NCI-H187 (cell line): ENCODE measurements around the gene GPT2.

Experiments used
- DNase-seq, 2 experiments: peaks; one replicate each; lab custom pipeline; 2025; lab: John Stamatoyannopoulos, UW

Gene GPT2

GRCh38 chr16:46883690-46884512, at the start of gene GPT2:
TSS of gene GPT2 (plus strand) at chr16:46884362. CDS start at chr16:46884716, 354 bp downstream.
- peak; percentile 66 to 86 for DNase-seq

DNA sequence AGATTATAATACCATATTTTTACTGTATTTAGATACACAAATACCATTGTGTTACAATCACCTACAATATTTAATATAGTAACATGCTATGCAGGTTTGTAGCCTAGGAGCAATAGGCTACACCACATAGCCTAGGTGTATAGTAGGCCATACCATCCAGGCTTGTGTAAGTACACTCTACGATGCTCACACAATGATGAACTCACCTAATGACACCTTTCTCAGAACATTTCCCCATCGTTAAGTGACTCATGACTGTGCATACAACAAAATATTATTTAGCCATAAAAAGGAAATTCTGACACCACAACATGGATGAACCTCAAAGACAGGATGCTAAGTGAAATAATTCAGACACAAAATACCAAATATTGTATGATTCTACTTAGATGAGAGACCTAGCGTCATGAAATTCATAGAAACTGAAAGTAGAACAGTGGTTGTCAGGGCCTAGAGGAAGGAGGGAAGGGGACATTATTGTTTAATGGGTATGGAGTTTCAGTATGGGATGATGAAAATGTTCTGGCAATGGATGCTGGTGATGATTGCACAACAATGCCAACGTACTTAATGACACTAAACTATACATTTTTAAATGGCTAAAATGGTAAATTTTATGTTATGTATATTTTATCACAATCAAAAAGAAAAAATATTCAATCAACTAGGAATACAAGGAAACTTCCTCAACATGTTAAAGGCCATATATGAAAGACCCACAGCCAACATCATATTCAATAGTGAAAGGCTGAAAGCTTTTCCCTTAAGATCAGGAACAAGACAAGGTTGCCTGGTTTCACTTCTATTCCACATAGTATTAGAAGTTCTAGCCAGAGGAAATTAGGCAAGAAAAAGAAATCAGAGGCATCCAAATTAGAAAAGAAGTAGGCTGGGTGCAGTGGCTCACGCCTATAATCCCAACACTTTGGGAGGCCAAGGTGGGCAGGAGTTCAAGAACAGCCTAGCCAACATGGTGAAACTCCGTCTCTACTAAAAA, 47.3 kb upstream of the GPT2 start:
- no peak for DNase-seq

GRCh38 chr16:46839986-46840443, 44.1 kb upstream of the GPT2 start:
- DNase-seq: peak in 1 of 2 experiments; percentile 27

DNA sequence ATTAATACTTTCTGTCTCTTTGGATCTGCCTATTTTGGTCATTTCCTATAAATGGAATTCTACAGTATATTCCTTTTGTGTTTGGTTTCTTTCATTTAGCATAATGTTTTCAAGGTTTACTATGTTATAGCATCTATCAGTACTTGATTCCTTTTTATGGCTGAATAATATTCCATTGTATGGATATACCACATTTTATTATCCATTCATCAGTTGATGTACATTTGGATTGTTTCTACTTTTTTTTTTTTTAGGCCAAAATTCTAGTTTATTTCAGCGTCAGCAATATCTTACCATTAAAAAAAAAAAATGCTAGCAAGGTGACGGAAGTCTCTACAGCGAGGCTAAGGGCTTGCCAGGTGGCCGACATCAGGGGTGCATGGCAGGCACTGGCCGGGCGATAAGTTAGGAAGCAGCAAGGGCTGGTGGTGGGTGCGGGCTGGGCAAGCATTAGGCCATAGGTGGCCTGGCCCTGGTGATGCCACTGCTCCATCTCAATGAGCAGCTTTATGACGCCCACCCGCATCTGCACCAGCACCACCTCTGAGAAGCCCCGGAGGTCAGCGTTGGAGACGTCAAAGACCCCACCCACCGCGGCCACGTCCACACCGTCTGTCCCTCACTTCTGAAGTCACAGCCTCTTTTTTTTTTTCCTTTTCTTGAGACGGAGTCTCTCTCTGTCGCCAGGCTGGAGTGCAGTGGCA, 41.8 kb upstream of the GPT2 start:
- DNase-seq: no peak

DNA sequence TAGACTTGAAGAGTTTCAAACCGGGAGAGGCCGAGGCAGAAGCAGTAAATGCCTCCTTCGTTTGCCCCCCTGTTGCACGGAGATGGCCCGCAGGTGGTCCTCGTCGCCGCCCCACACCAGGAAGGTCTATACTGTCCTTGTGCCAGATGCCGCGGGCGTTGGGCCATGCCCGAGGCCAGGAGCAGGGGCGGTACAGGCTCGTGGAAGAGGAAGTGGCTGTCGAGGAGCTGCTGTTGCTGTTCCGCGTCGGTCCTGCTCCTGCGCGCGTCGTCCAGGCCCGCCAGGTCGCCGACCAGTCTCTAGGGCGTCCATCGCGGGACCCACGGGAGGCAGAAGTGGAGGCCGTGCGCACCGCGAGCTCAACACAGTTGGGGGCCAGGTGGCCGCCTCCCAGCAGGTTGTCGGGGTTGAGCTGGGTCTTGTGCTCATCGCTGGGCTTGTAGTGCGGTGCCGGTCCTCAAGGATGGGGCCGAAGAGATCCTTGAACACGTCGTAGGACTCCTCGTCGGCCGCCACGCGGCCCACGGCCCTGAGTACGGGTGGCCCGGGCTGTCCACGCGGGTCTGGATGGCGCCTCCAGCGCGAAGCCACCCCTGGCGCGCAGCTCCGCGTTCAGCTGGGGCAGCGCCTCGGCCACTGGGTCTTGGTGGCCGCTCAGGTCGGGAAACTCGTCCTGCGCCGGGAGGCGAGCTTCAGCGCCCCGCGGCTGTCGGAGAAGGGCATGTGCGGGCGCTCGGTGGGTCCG, 40.1 kb upstream of the GPT2 start:
- DNase-seq: no peak

- DNase-seq: no peak
Measured at GRCh38 chr16:46844771-46845170, 39.4 kb upstream of the GPT2 start.

GRCh38 chr16:46845952-46846351, 38.2 kb upstream of the GPT2 start:
- no peak for DNase-seq

GRCh38 chr16:46848768-46849764, 35.1 kb upstream of the GPT2 start:
- DNase-seq: no peak

- DNase-seq: no peak
Measured at GRCh38 chr16:46850619-46851555, 33.3 kb upstream of the GPT2 start.

DNA sequence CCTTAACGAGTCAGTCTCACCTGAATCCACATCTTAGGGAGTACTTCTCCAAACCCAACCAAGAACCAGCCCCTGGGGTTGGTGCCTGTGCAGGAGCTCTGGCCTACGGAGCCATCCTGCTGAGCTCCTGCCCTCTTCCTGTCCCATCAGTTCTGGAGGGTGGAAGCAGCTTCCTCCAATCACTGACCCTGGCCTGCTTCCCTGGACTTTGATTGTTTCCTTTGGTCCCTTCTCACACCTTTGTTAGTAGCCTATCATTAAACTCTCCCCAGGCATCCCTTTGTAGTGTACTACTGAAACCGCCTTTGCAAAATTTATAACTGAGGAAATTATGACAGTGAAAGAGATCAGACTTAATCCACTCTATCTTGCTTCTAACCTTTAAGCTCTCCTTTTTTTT, 32.0 kb upstream of the GPT2 start:
- no peak for DNase-seq

DNA sequence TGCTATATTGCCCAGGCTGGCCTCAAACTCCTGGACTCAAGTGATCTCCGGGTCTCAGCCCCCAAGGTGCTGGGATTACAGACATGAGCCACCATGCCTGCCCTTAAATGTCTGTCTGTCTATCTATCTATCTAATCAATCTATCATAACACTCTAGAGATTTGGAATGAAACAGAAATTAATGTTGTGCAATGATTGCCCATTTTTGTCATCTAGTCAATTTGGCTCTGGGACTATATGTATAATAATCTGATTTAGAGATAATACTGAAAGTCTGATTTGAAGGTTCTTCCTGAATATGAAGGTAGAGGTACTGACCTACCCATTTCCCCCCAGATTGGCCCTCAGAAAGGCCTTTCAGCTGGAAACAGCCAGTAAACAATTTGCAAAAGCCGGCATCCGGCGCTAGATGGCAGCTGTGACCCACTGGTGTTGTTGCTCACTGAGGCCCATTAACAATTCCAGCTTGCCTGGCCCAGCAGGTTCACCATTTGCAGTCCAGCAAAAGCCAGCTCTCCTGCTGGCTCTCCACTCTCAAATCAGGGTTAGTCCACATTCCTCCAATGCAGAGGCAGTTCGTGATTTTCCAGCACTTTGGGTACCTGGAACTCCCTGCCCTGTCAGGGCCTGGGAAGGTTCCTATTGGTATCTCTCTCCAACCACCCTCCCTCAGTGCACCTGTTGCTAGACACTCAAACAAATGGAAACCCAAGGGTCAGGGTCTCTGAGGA, 30.3 kb upstream of the GPT2 start:
- peak in 1 of 2 experiments; percentile 14 for DNase-seq

- no peak for DNase-seq
Measured at GRCh38 chr16:46854846-46855245, 29.3 kb upstream of the GPT2 start.

GRCh38 chr16:46855389-46855788, 28.8 kb upstream of the GPT2 start:
- no peak for DNase-seq

DNA sequence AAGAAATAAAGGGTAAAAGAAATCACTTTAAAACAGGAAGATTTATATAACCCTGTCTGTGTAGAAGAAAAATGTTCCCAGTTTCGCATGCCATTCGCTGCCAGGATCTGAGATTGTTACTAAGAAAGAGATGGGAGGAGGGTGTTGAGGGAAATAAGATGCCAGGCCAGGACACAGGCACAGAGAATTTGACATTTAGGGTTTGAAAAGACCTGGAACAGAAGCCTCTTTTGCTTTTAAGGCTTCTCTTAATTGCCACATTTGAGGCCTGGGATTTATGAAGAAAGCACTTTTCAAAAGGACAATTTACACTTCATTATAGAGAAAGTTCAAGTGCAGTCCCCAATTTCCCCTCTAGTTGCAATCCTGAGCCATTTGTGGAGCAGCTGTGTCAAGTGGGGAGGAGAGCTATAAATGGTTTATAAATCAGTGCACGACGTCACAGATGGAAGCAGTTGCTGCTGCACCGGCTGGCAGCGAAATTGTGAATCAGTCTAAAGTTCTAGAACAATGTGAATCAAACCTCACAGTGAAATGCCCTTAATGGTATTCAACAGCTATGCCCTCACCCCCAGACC, 26.7 kb upstream of the GPT2 start:
- DNase-seq: peak in 1 of 2 experiments; percentile 1

DNA sequence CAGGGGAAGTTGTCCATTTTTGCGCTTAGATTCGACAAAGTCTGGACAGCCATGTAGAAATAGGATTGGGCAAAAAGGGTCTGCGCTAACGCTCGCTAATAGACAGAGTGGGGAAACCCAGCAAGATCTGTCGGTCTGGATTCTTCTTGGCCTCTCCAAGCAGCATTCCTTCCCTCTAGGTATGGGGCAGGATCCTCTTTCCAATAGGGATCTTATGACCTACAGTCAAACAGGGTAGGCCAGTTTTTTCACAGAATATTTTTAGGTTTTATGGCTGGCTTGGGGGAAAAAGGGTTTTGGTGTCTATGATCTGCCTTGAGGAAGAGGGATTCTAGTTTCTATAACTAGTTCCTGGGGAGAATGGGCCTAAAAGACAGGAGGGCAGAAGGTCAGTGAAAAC, 26.0 kb upstream of the GPT2 start:
- DNase-seq: no peak

- DNase-seq: no peak
Measured at GRCh38 chr16:46859719-46860152, 24.4 kb upstream of the GPT2 start.

- DNase-seq: no peak
Measured at GRCh38 chr16:46862555-46863447, 21.4 kb upstream of the GPT2 start.
